Activated T-helper 17 cell treated with anti-CD3 and anti-CD28 coated beads, Interleukin-2, amount 50 U/mL, for 72 hours (primary cell): ENCODE results near the gene EIF4A3. TPM values are rescaled to one million over a fixed set of nuclear protein-coding genes. Genes with fewer than 3 reads are reported as not detected.

Source experiments
- ATAC-seq: fragments of 150-1000 bp; cut with Tn5 transposase; replicated peaks from 2 replicates; pipeline ENCODE4 v1.10.0; 2021; ENCODE audit warnings: mild to moderate bottlenecking, moderate library complexity
- H3K27ac Mint-ChIP-seq: one replicate; pipeline ENCODE4 v1.8.0; 2022; ENCODE audit warnings: mixed read lengths
- H3K27me3 Mint-ChIP-seq: one replicate; pipeline ENCODE4 v1.8.0; 2022; ENCODE audit warnings: mixed read lengths
- H3K36me3 Mint-ChIP-seq: one replicate; pipeline ENCODE4 v1.8.0; 2022; ENCODE audit warnings: low read depth, mild to moderate bottlenecking, mixed read lengths
- H3K4me1 Mint-ChIP-seq: one replicate; pipeline ENCODE4 v1.8.0; 2022; ENCODE audit warnings: mixed read lengths
- H3K4me3 Mint-ChIP-seq: one replicate; pipeline ENCODE4 v1.8.0; 2022; ENCODE audit warnings: mild to moderate bottlenecking, mixed read lengths
- H3K9me3 Mint-ChIP-seq: one replicate; pipeline ENCODE4 v1.8.0; 2022; ENCODE audit warnings: mixed read lengths
- total RNA-seq, 2 donors: library from RNA; stranded (reverse); gene quantifications; one replicate each; pipeline ENCODE4 v1.2.3, GENCODE V29; 2022

EIF4A3 gene
- total RNA-seq, 2 donors from 2014 or later = 141 to 182 TPM

DNA sequence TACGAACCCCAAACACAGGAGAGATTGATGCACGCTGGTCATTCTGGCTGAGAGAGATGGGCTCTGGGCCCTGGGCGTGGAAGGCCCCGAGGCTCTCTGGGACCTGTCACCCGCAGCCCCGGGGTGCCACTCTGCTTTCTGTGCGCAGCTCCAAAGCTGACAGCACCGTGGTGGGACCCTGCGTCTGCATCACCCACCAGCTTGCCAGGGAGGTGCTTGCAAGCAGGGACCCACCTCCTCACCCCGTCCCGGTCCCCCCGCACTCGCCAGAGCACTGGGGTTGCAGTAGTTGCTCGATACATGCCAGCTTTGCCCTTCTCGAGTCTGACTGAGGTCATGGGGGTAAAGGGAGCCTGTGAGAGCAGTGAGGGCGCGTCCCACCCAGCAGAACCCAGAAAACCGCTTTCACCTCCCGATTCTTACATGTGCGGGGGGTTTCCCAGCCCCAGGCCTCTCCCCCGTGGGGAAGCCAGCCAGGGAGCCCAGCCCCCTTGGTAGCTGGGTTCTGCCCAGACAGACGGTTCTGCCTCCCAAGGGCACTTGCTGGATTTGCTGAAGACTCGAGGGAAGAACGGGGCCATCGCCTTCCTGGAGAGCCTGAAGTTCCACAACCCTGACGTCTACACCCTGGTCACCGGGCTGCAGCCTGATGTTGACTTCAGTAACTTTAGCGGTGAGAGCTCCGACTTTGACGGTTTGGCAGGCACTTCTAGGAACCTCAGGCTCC lies 35.4 kb upstream of the EIF4A3 start:
- no peaks in the 10 kb centered on the region for H3K36me3 Mint-ChIP-seq
- H3K4me1 Mint-ChIP-seq = no peaks in the 10 kb centered on the region
- ATAC-seq = no peak
- H3K9me3 Mint-ChIP-seq = no peaks in the 10 kb centered on the region
- no peaks in the 10 kb centered on the region for H3K27me3 Mint-ChIP-seq
- no peak overlapping the region for H3K4me3 Mint-ChIP-seq
- H3K27ac Mint-ChIP-seq = no peak overlapping the region

DNA sequence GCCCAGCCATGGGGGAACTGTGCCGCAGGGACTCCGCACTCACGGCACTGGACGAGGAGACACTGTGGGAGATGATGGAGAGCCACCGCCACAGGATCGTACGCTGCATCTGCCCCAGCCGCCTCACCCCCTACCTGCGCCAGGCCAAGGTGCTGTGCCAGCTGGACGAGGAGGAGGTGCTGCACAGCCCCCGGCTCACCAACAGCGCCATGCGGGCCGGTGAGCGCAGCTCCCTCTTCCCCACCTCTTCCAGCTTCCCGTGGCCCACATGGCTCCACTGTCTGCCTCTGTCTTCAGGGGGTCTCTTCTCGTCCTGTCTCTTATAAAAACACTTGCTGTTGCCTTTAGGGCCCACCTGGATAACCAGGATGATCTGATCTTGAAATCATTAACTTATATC lies 34.5 kb upstream of the EIF4A3 start:
- no peaks in the 10 kb centered on the region for H3K9me3 Mint-ChIP-seq
- H3K27ac Mint-ChIP-seq = no peak overlapping the region
- no peaks in the 10 kb centered on the region for H3K27me3 Mint-ChIP-seq
- H3K36me3 Mint-ChIP-seq = no peaks in the 10 kb centered on the region
- H3K4me3 Mint-ChIP-seq = no peak overlapping the region
- H3K4me1 Mint-ChIP-seq = no peaks in the 10 kb centered on the region
- no peak for ATAC-seq

DNA sequence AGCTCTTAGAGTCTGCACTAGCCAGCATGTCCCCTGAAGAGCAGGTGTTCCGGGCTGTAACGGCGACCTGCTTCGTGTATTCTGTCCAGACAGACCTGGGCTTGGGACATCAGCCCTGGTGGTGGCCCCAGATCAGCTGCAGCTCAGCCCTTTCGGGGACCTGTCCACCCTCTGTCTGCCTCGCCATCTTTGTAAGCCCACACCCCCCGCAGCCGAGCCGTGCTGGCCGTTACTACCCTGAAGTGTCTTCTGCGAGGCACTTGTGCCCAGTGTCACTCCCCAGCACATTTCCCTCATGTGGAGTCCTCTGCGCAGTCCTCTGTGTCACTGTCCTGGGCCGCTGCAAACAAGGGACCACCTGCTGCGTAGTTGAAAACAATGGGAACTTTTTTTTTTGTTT lies 33.3 kb upstream of the EIF4A3 start:
- H3K27ac Mint-ChIP-seq = no peak overlapping the region

DNA sequence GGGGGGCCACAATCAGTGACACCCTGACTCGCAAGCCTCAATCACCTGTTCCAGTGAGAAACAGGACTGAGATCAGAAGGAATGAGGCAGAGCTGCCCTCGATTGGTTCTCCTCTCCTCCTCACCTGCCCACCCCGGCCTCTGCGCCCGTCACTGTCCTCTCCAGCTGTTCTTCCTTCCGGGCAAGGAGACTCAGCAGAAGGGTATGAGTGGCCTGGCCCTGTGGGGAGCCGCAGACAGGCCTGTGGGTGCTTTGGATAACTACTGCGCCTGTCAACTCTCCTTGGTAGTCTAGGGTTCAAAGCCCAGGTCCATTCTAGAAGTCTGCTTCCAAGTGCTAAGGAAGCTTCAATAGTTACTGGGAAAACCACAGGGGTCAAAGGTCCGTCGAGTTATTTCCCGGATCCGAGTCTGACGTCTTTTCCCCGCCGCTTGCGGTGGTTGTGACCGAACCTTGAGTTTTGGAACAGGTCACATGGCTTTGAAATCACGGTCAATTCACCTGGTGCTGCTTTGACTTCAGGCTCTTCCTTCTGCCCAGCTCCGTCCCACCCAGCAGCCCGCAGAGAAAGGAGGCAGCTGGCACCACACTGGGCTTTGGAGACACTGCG lies 31.2 kb upstream of the EIF4A3 start:
- Mint-ChIP-seq H3K36me3 (no peaks in the 10 kb centered on the region), H3K9me3 (no peaks in the 10 kb centered on the region), H3K4me1 (no peaks in the 10 kb centered on the region), H3K27ac (no peak overlapping the region), H3K4me3 (no peak overlapping the region), H3K27me3 (no peaks in the 10 kb centered on the region)
- no peak for ATAC-seq

More for the DNA sequence above, 33.3 kb upstream of the EIF4A3 start:
- ATAC-seq = no peak
- Mint-ChIP-seq H3K4me1 (no peaks in the 10 kb centered on the region), H3K9me3 (no peaks in the 10 kb centered on the region), H3K36me3 (no peaks in the 10 kb centered on the region), H3K4me3 (no peak overlapping the region), H3K27me3 (no peaks in the 10 kb centered on the region)

DNA sequence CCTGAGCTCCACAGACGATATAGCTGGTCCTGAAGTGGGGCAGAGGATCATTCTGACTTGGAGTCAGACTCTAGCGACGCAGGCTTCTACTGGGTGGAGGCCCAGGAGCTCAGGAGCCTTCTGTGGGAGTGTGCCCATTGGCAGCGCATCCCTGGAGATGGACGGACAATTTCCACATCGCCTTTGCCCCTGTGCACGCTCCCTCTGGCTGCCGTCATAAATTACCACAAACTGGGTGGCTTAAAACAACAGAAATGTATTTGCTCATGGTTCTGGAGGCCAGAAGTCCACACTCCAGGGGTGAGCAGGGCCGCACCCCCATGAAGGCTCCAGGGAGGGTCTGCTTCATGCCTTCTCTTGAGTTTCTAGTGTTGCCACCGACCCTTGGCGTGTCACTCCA lies 29.8 kb upstream of the EIF4A3 start:
- no peaks in the 10 kb centered on the region for H3K36me3 Mint-ChIP-seq
- no peaks in the 10 kb centered on the region for H3K4me1 Mint-ChIP-seq
- no peak for ATAC-seq
- H3K4me3 Mint-ChIP-seq = no peak overlapping the region
- no peak overlapping the region for H3K27ac Mint-ChIP-seq
- no peaks in the 10 kb centered on the region for H3K9me3 Mint-ChIP-seq
- no peaks in the 10 kb centered on the region for H3K27me3 Mint-ChIP-seq

DNA sequence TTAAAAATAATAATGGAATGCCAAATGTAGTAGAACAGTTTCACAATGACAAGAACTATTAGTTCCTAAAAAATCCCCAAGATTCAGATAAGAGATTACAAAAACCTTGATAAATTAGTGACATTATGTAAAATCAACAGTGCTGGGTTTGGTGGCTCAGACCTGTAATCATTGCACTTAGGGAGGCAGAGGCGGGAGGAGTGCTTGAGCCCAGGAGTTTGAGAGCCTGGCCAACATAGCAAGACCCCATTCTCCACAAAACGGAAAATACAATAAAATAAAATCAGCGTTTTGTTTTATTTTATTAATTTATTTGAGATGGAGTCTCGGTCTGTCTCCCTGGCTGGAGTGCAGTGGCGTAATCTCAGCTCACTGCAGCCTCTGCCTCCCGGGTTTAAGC lies 27.0 kb upstream of the EIF4A3 start:
- no peaks in the 10 kb centered on the region for H3K9me3 Mint-ChIP-seq
- peaks cover 8% of the 10 kb centered on the region for H3K27me3 Mint-ChIP-seq
- H3K36me3 Mint-ChIP-seq = no peaks in the 10 kb centered on the region
- no peak overlapping the region for H3K4me3 Mint-ChIP-seq
- no peaks in the 10 kb centered on the region for H3K4me1 Mint-ChIP-seq
- no peak overlapping the region for H3K27ac Mint-ChIP-seq
- ATAC-seq = no peak

DNA sequence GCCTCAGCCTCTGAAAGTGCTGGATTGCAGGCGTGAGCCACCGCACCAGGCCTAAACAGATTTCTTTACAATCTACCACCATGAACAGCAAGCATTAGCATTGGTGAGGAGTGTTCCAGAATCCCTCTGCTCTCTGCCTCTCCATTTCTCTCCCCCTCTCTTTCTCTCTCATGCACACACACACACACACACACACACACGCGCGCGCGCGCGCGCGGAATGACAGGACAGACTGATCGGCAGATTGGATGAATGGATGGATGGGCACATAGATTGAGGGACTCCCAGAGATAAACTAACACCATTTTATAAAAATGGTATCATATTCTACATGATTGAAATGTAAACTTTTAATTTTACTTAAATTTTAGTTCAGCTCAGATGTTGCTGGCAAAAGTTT lies 26.2 kb upstream of the EIF4A3 start:
- no peak overlapping the region for H3K4me3 Mint-ChIP-seq
- H3K27ac Mint-ChIP-seq = no peak overlapping the region
- no peak for ATAC-seq
- H3K27me3 Mint-ChIP-seq = peaks cover 10% of the 10 kb centered on the region
- H3K36me3 Mint-ChIP-seq = no peaks in the 10 kb centered on the region
- no peaks in the 10 kb centered on the region for H3K4me1 Mint-ChIP-seq
- H3K9me3 Mint-ChIP-seq = no peaks in the 10 kb centered on the region

DNA sequence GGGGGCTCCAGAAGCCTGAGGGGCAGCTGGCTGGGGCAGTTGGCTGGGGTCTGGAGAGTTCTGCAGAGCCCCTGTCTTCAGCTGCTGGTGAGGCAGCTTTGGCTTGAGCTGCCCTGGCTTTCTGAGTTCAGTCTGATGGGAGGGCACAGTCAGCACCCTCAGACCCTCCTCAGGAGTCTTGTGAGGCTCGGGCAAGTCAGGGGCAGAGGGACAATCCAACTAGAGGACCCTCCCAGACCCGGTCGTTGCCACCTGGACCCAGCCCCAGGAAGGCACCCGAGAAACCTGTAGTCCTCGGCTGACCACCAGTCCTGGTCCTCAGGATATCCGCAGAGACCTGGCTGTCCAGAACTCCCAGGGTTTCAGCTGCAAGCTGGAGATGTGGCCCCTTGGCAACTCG lies 24.8 kb upstream of the EIF4A3 start:
- Mint-ChIP-seq H3K4me1 (no peaks in the 10 kb centered on the region), H3K27ac (no peak overlapping the region), H3K36me3 (no peaks in the 10 kb centered on the region), H3K9me3 (no peaks in the 10 kb centered on the region), H3K27me3 (peaks cover 10% of the 10 kb centered on the region), H3K4me3 (no peak overlapping the region)
- ATAC-seq = no peak

DNA sequence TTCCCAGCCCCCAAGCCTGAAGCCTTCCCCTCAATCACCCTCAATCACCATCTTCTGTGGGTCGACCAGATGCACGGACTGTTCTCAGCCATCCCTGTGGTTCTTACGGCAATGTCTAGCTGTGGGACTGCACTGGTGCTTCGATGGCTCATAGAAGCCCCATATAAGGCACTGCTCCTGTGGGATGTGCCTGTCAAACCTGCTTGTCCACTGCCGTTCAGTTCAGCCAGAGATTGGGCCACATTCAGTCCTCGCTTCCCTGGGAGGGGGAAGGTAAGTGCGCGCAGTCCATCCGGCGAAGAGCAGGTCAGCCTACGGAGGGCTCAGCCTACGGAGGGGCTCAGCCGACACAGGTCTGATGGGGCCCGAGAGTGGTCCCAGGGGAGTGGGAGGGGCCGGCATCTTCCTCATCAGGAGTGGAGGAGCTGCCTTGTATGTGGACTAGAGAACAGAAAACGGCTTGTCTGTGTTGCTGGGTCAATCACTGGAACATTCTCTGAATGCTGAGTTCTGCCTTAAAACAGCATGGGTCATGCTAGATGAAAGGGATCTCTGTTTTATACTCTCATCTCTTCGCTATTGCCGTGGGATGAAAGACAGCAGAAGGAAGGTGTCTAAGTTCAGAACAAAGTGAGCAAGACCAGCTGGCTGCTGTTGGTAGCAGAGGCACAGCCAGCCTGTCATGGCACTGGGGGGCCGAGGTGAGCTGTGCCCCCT lies 23.0 kb upstream of the EIF4A3 start, which contains the start of gene CARD14:
CARD14 (plus strand) TSS at position 247 of the 717 bp plus-strand sequence. CDS start 11,409 bp downstream, outside the sequence.
- Mint-ChIP-seq H3K36me3 (no peaks in the 10 kb centered on the region), H3K9me3 (no peaks in the 10 kb centered on the region), H3K27ac (no peak within 1 kb of the TSS), H3K4me1 (no peaks in the 10 kb centered on the region), H3K4me3 (no peak within 1 kb of the TSS), H3K27me3 (peaks cover 10% of the 10 kb centered on the region)
- no peak for ATAC-seq

DNA sequence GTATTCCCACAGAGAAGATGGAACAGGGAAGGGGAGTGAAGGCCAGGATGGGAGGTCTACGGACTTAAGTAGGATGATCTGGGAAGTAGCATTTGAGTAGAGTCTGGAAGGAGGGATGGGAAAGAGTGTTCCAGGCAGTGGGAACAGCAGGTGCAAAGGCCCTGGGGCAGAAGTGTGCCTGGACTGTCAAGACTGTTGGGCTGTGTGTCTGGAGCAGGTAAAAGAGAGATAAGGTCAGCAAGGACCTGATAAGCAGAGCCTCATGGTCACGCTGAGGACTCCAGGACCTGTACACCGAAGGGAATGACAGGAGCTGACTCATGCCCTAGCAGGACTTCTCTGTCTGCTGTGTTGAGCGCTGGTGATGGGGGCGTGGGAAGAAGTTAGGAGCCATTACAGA lies 22.2 kb upstream of the EIF4A3 start:
- ATAC-seq = no peak
- Mint-ChIP-seq H3K27me3 (peaks cover 13% of the 10 kb centered on the region), H3K9me3 (no peaks in the 10 kb centered on the region), H3K36me3 (no peaks in the 10 kb centered on the region), H3K4me1 (no peaks in the 10 kb centered on the region), H3K4me3 (no peak overlapping the region), H3K27ac (no peak overlapping the region)

DNA sequence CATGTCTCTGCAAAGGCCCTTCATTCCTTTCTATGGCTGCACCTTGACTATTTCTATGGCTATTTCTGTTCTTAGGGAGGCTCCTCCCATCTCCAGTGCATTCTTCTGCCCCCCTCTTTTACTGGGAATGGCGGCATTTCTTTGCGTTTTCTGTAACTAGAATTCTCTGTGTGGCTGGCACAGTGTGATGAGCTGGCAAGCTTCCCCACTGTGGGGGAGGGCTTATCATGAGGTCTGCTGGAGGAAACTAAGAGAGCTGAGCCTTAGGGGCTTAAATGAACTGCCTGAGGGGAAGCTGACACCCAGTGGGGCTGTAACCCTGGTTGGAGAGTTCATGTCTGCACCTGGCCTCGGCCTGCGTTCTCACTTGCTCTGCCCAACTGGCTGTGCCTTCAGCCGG lies 21.4 kb upstream of the EIF4A3 start:
- Mint-ChIP-seq H3K27me3 (peaks cover 14% of the 10 kb centered on the region), H3K9me3 (no peaks in the 10 kb centered on the region), H3K27ac (no peak overlapping the region), H3K36me3 (no peaks in the 10 kb centered on the region), H3K4me1 (no peaks in the 10 kb centered on the region), H3K4me3 (no peak overlapping the region)
- no peak for ATAC-seq

DNA sequence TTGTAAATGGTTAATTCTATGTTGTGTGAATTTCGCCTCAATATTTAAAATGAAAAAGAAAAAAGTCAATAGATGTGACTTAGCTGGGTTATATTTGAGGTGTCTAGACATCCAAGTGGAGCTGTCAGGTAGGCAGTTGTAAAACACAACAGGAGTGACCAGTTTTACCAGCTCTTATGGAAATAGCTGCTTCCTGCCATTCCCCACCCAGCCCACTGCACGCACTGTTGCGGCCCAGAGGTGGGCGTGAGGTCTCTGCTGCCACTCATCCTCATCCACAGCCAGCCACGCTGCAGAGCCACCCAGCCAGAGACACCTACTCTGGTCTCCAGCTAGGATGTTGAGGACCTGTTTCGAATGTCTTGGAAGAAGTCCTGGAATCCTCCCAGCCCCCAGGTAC lies 19.5 kb upstream of the EIF4A3 start:
- H3K27ac Mint-ChIP-seq = no peak overlapping the region
- ATAC-seq = no peak
- H3K4me1 Mint-ChIP-seq = no peaks in the 10 kb centered on the region
- peaks cover 14% of the 10 kb centered on the region for H3K27me3 Mint-ChIP-seq
- H3K9me3 Mint-ChIP-seq = no peaks in the 10 kb centered on the region
- H3K36me3 Mint-ChIP-seq = no peaks in the 10 kb centered on the region
- no peak overlapping the region for H3K4me3 Mint-ChIP-seq

DNA sequence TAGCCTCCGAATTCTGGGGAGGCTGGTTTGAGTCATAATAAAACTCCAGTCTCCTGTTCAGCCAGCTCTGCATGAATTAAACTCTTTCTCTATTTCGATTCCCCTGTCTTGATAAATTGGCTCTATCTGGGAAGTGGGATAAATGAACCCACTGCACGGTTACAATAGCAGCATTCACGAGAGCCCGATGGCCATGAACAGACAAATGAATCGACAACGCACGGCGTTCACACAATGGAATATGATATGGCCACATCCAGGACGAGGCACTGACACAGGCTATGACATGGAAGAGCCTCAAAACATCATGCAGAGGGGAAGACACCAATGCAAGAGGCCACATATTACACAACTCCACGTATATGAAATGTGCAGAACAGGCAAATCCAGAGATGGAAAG lies 17.3 kb upstream of the EIF4A3 start:
- Mint-ChIP-seq H3K4me3 (no peak overlapping the region), H3K27ac (no peak overlapping the region), H3K4me1 (no peaks in the 10 kb centered on the region), H3K9me3 (no peaks in the 10 kb centered on the region), H3K27me3 (peaks cover 27% of the 10 kb centered on the region), H3K36me3 (no peaks in the 10 kb centered on the region)
- ATAC-seq = no peak

DNA sequence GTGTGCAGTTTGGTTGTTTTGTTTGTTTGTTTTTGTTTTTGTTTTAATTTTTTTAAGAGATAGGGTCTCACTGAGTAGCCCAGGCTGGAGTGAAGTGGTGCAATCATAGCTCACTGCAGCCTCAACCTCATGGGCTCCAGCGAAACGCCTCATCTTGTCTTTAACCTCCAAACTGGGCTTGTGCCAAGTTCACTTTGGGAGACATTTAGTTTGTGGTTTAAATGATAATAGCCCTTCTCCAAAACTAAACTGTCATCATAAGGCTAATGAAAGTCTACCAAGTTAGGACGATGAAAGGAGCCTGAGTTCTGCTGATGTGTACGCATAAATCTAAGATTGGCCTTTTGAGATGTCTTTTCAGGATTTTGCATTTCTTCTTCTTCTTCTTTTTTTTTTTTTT lies 16.4 kb upstream of the EIF4A3 start:
- H3K27me3 Mint-ChIP-seq = peaks cover 22% of the 10 kb centered on the region
- no peak overlapping the region for H3K4me3 Mint-ChIP-seq
- H3K36me3 Mint-ChIP-seq = no peaks in the 10 kb centered on the region
- no peak overlapping the region for H3K27ac Mint-ChIP-seq
- H3K9me3 Mint-ChIP-seq = no peaks in the 10 kb centered on the region
- no peaks in the 10 kb centered on the region for H3K4me1 Mint-ChIP-seq
- no peak for ATAC-seq

DNA sequence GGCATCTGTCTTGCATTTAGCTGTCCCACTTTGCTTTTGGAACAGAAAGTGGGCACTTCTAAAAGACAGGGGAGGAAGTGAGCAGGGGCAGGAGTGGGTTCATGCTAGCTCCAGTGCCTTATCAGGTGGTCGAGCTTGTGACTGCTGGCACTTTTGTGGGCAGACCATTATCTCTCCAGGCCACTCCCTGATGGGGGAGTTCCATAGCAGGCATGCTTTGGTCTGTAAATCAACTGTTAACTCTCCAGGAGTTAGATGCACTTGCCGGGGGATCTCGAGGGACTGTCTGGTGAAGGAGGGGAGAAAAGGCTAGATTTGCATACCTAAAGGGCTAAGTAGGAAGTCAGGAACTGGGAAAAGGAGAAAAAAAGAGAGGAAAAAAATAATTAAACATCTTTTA lies 13.6 kb upstream of the EIF4A3 start:
- Mint-ChIP-seq H3K9me3 (peaks cover 5% of the 10 kb centered on the region), H3K36me3 (no peaks in the 10 kb centered on the region), H3K4me1 (no peaks in the 10 kb centered on the region), H3K4me3 (no peak overlapping the region), H3K27me3 (peaks cover 22% of the 10 kb centered on the region), H3K27ac (no peak overlapping the region)
- no peak for ATAC-seq
